ENCODE results near the gene NOS1. TPM values are rescaled to one million over a fixed set of nuclear protein-coding genes. Genes with fewer than 3 reads are reported as not detected.

Gene NOS1
- total RNA-seq, 2 experiments from 2014 or later, result not detected

DNA sequence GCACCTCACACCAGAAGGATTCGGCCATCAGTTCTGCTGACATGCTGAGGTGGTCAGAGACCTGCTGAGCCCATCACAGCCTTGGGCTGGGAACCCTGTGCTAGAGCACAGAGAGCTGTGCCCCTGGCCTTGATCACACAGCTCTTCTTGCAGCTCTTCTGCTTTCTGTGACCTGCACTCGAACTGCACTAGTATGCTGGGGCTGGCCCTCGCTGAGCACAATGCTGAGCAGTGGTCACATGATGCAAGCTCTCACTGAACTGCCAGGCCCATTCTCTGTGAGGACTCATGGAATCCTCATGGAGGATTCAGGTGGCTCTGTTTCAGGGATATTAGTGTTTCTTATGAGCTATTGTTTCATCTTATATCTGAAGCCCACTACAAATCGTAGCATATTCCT lies 193.7 kb downstream of the NOS1 start:
- BruUV-seq (replicated peaks), result no TSS peak
- POLR2A ChIA-PET, result no interaction called here
- no peak for TF ChIP-seq EZH2phosphoT487 (IDR thresholded peaks at IDR 0.05; ENCODE audit: borderline replicate concordance, low read depth, low read length)
- TF ChIP-seq, protein P1, sequence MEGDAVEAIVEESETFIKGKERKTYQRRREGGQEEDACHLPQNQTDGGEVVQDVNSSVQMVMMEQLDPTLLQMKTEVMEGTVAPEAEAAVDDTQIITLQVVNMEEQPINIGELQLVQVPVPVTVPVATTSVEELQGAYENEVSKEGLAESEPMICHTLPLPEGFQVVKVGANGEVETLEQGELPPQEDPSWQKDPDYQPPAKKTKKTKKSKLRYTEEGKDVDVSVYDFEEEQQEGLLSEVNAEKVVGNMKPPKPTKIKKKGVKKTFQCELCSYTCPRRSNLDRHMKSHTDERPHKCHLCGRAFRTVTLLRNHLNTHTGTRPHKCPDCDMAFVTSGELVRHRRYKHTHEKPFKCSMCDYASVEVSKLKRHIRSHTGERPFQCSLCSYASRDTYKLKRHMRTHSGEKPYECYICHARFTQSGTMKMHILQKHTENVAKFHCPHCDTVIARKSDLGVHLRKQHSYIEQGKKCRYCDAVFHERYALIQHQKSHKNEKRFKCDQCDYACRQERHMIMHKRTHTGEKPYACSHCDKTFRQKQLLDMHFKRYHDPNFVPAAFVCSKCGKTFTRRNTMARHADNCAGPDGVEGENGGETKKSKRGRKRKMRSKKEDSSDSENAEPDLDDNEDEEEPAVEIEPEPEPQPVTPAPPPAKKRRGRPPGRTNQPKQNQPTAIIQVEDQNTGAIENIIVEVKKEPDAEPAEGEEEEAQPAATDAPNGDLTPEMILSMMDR (conservative IDR thresholded peaks at IDR 0.05; ENCODE audit: low read length), result no peak
- Histone ChIP-seq H3K4me1 (ENCODE audit: insufficient read depth, low read length, poor library complexity, severe bottlenecking) (no peaks in the 10 kb centered on the region), H3K9me3 (ENCODE audit: low read length) (no peaks in the 10 kb centered on the region), H3K27ac (ENCODE audit: low read depth, low read length, poor library complexity, severe bottlenecking) (no peak overlapping the region), H3K4me2 (ENCODE audit: low read length) (no peak overlapping the region), H3K36me3 (ENCODE audit: insufficient read depth, low read length) (peaks cover 96% of the 10 kb centered on the region), H4K20me1 (ENCODE audit: insufficient read depth, low read length) (no peaks in the 10 kb centered on the region), H2AFZ (ENCODE audit: low read length) (no peak overlapping the region), H3K9me2 (ENCODE audit: insufficient read depth, low read length) (no peaks in the 10 kb centered on the region), H3K79me2 (ENCODE audit: insufficient read depth, low read depth, low read length) (no peaks in the 10 kb centered on the region), H3K4me3 (ENCODE audit: low read depth, low read length, poor library complexity, severe bottlenecking) (no peak overlapping the region)
- intact Hi-C loops (cut with micrococcal nuclease; ENCODE audit: unreplicated experiment), result no loop called here
- CTCF ChIA-PET (ENCODE audit: unreplicated experiment), result no interaction called here
- no peak for DNase-seq (ENCODE audit: low spot score)

DNA sequence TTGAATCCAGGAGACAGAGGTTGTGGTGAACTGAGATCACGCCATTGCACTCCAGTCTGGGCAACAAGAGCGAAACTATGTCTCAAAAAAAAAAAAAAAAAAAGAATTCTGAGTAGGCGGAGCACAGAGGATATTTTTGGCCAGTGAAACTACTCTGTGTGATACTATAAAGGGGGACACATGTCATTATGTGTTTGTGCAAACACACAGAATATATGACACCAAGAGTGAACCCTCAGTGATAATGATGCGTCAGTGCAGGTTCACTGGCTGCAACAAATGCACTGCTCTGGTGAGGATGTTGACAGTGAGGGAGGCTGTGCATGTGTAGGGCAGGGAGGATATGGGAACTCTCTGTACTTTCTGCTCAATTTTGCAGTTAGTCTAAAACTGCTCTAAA lies 195.3 kb downstream of the NOS1 start:
- Histone ChIP-seq H4K20me1 (ENCODE audit: insufficient read depth, low read length) (no peaks in the 10 kb centered on the region), H3K27ac (ENCODE audit: low read depth, low read length, poor library complexity, severe bottlenecking) (no peak overlapping the region), H2AFZ (ENCODE audit: low read length) (no peak overlapping the region), H3K4me3 (ENCODE audit: low read depth, low read length, poor library complexity, severe bottlenecking) (no peak overlapping the region), H3K9me2 (ENCODE audit: insufficient read depth, low read length) (no peaks in the 10 kb centered on the region), H3K4me1 (ENCODE audit: insufficient read depth, low read length, poor library complexity, severe bottlenecking) (no peaks in the 10 kb centered on the region), H3K4me2 (ENCODE audit: low read length) (no peak overlapping the region), H3K79me2 (ENCODE audit: insufficient read depth, low read depth, low read length) (no peaks in the 10 kb centered on the region), H3K9me3 (ENCODE audit: low read length) (no peaks in the 10 kb centered on the region), H3K36me3 (ENCODE audit: insufficient read depth, low read length) (peaks cover 96% of the 10 kb centered on the region)
- DNase-seq (ENCODE audit: low spot score), result no peak
- no TSS peak for BruUV-seq (replicated peaks)
- intact Hi-C loops (cut with micrococcal nuclease; ENCODE audit: unreplicated experiment), result no loop called here
- POLR2A ChIA-PET, result no interaction called here
- no peak for TF ChIP-seq EZH2phosphoT487 (IDR thresholded peaks at IDR 0.05; ENCODE audit: borderline replicate concordance, low read depth, low read length)
- TF ChIP-seq, protein P1 (conservative IDR thresholded peaks at IDR 0.05; ENCODE audit: low read length), result no peak
- CTCF ChIA-PET (ENCODE audit: unreplicated experiment), result no interaction called here

DNA sequence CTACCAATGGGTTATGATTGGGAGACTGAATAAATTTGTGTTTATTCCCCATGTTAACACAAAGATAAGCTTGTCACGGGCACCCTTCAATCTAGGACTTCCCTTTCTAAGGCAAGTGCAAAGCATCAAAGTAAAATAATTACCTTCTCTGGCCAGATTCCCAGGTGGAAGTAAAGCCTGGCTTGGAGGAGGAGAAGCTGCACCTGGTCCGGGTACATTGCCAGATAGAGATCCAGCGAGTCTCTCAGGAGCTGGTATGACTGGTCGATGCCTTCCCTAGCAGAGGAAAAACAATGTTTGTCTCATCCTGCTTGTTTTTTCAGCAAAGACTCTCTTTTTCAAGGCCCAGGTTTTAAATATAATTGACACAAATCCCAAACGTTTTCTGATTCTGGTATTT lies 196.1 kb downstream of the NOS1 start:
- no peak overlapping the region for H3K27ac ChIP-seq (ENCODE audit: low read depth, low read length, poor library complexity, severe bottlenecking)
- intact Hi-C loops (cut with micrococcal nuclease; ENCODE audit: unreplicated experiment), result no loop called here
- H3K9me2 ChIP-seq (ENCODE audit: insufficient read depth, low read length), result no peaks in the 10 kb centered on the region
- no peak overlapping the region for H3K4me2 ChIP-seq (ENCODE audit: low read length)
- no peaks in the 10 kb centered on the region for H3K4me1 ChIP-seq (ENCODE audit: insufficient read depth, low read length, poor library complexity, severe bottlenecking)
- TF ChIP-seq EZH2phosphoT487 (IDR thresholded peaks at IDR 0.05; ENCODE audit: borderline replicate concordance, low read depth, low read length), result no peak
- TF ChIP-seq, protein P1 (conservative IDR thresholded peaks at IDR 0.05; ENCODE audit: low read length), result no peak
- BruUV-seq (replicated peaks), result no TSS peak
- no peak overlapping the region for H3K4me3 ChIP-seq (ENCODE audit: low read depth, low read length, poor library complexity, severe bottlenecking)
- peaks cover 96% of the 10 kb centered on the region for H3K36me3 ChIP-seq (ENCODE audit: insufficient read depth, low read length)
- POLR2A ChIA-PET, result no interaction called here
- CTCF ChIA-PET (ENCODE audit: unreplicated experiment), result no interaction called here
- no peaks in the 10 kb centered on the region for H4K20me1 ChIP-seq (ENCODE audit: insufficient read depth, low read length)
- no peaks in the 10 kb centered on the region for H3K79me2 ChIP-seq (ENCODE audit: insufficient read depth, low read depth, low read length)
- no peak overlapping the region for H2AFZ ChIP-seq (ENCODE audit: low read length)
- no peak for DNase-seq (ENCODE audit: low spot score)
- H3K9me3 ChIP-seq (ENCODE audit: low read length), result no peaks in the 10 kb centered on the region
